CD14-positive monocyte (primary cell): ENCODE measurements around the gene JKAMP. TPM values are rescaled to one million over a fixed set of nuclear protein-coding genes. Genes with fewer than 3 reads are reported as not detected.

Experiments used
- DNase-seq, 3 donors: peaks; one replicate each; pipeline ENCODE4 v3.0.0-alpha.2; 2011 to 2022
- H2AFZ ChIP-seq: 2 replicates; pipeline ENCODE4 v1.6.0; 2012; ENCODE audit warnings: mild to moderate bottlenecking, low read depth, low read length, inconsistent platforms; ENCODE audit not compliant: insufficient read depth, poor library complexity, severe bottlenecking
- H3K27ac ChIP-seq, 2 donors: 1 replicate in 1 of 2; 2 replicates in 1 of 2; pipeline ENCODE4 v1.5.1; 2012 to 2013; ENCODE audit warnings: low read length in 2 of 2, control low read depth in 1 of 2, inconsistent platforms in 1 of 2, low read depth in 1 of 2, mild to moderate bottlenecking in 1 of 2
- H3K27me3 ChIP-seq, 2 donors: one replicate each; pipeline versions ENCODE4 v1.6.0 to v1.6.1; 2011 to 2013; ENCODE audit warnings: low read length in 2 of 2; ENCODE audit not compliant: control insufficient read depth in 2 of 2, insufficient read depth in 2 of 2
- H3K36me3 ChIP-seq, 2 donors: replicated peaks in 1 of 2; 1 replicate in 1 of 2; 2 replicates in 1 of 2; pipeline versions ENCODE4 v1.5.1 to v1.6.1; 2012 to 2013; ENCODE audit warnings: low read length in 2 of 2, control low read depth in 1 of 2, inconsistent platforms in 1 of 2, mild to moderate bottlenecking in 1 of 2; ENCODE audit not compliant: insufficient read depth in 2 of 2, control insufficient read depth in 1 of 2
- H3K4me1 ChIP-seq, 2 donors: 1 replicate in 1 of 2; 2 replicates in 1 of 2; pipeline versions ENCODE4 v1.5.1 to v1.6.1; 2012 to 2013; ENCODE audit warnings: low read length in 2 of 2, control low read depth in 1 of 2, inconsistent platforms in 1 of 2, mild to moderate bottlenecking in 1 of 2, moderate library complexity in 1 of 2; ENCODE audit not compliant: insufficient read depth in 2 of 2, control insufficient read depth in 1 of 2
- H3K4me2 ChIP-seq: replicated peaks from 2 replicates; pipeline ENCODE3; 2012; ENCODE audit warnings: low read length, moderate library complexity, mild to moderate bottlenecking; ENCODE audit not compliant: poor library complexity, severe bottlenecking; ENCODE audit errors: extremely low read depth
- H3K4me3 ChIP-seq, 3 experiments: fragments of 200-600 bp in 1 of 3; sonication (generic) in 1 of 3; replicated peaks in 1 of 3; 1 replicate in 2 of 3; 2 replicates in 1 of 3; pipeline ENCODE4 v1.5.1; 2011 to 2013; ENCODE audit warnings: low read length in 3 of 3, mild to moderate bottlenecking in 3 of 3, control low read depth in 2 of 3, low read depth in 2 of 3, inconsistent platforms in 1 of 3, moderate library complexity in 1 of 3
- H3K79me2 ChIP-seq: 2 replicates; pipeline ENCODE4 v1.6.0; 2012; ENCODE audit warnings: mild to moderate bottlenecking, control low read depth, inconsistent platforms, low read length, moderate library complexity; ENCODE audit not compliant: insufficient read depth
- H3K9ac ChIP-seq: 2 replicates; pipeline ENCODE4 v1.6.0; 2017; ENCODE audit warnings: low read length, mild to moderate bottlenecking; ENCODE audit not compliant: insufficient read depth, poor library complexity, severe bottlenecking
- H3K9me3 ChIP-seq, 2 donors: replicated peaks in 1 of 2; 1 replicate in 1 of 2; 2 replicates in 1 of 2; pipeline versions ENCODE4 v1.5.1 to v1.6.1; 2012 to 2013; ENCODE audit warnings: low read length in 2 of 2, control low read depth in 1 of 2; ENCODE audit not compliant: control insufficient read depth in 1 of 2, insufficient read depth in 1 of 2
- H4K20me1 ChIP-seq: 2 replicates; pipeline ENCODE4 v1.6.0; 2012; ENCODE audit warnings: mild to moderate bottlenecking, low read length, control low read depth, moderate library complexity; ENCODE audit not compliant: insufficient read depth
- H3K27ac Mint-ChIP-seq, 7 donors: one replicate each; pipeline ENCODE4 v1.8.0; 2020; ENCODE audit warnings: mild to moderate bottlenecking in 7 of 7, mixed read lengths in 7 of 7, moderate library complexity in 6 of 7, inconsistent platforms in 2 of 7
- H3K27me3 Mint-ChIP-seq, 3 donors: one replicate each; pipeline ENCODE4 v1.8.0; 2021 to 2022; ENCODE audit warnings: low read depth in 3 of 3, mild to moderate bottlenecking in 3 of 3, mixed read lengths in 3 of 3, moderate library complexity in 3 of 3, inconsistent platforms in 1 of 3
- H3K36me3 Mint-ChIP-seq, 2 donors: one replicate each; pipeline ENCODE4 v1.8.0; 2020; ENCODE audit warnings: mixed read lengths in 2 of 2, inconsistent platforms in 1 of 2, mild to moderate bottlenecking in 1 of 2
- H3K4me1 Mint-ChIP-seq: one replicate; pipeline ENCODE4 v1.8.0; 2020; ENCODE audit warnings: mild to moderate bottlenecking, mixed read lengths
- H3K4me3 Mint-ChIP-seq, 2 donors: one replicate each; pipeline ENCODE4 v1.8.0; 2020; ENCODE audit warnings: mild to moderate bottlenecking in 2 of 2, mixed read lengths in 2 of 2, moderate library complexity in 1 of 2
- H3K9me3 Mint-ChIP-seq, 7 donors: one replicate each; pipeline ENCODE4 v1.8.0; 2020 to 2022; ENCODE audit warnings: mixed read lengths in 7 of 7, mild to moderate bottlenecking in 6 of 7, moderate library complexity in 6 of 7, inconsistent platforms in 2 of 7
- whole genome bisulfite sequencing: methylation state at CpG from one replicate; pipeline ENCODE4 v1.1.5; 2013; ENCODE audit warnings: missing lambda C conversion rate; ENCODE audit not compliant: insufficient coverage; 5-methylcytosine and 5-hydroxymethylcytosine counted together
- intact Hi-C, 2 donors: fragments of 100-400 bp; cut with micrococcal nuclease; formaldehyde crosslinking; loops; one replicate each; pipeline versions ENCODE4 v1.15.0 to v1.15.1; 2023
- polyA plus RNA-seq, 3 donors: library from polyadenylated mRNA; depleted of rRNA in 1 of 3; unstranded in 2 of 3; stranded (reverse) in 1 of 3; fragments of 300-500 nt in 2 of 3; fragments of >200 nt in 1 of 3; fragmentation: Illumina TruSeq in 2 of 3; gene quantifications; 1 replicate in 2 of 3; 2 replicates in 1 of 3; pipeline ENCODE4 v1.2.3, GENCODE V29; 2012 to 2021
- TF ChIP-seq, protein P1 (sequence below): fragments of 200-600 bp; IDR thresholded peaks from one replicate; pipeline ENCODE4 v1.8.0; 2022; ENCODE audit warnings: antibody characterized with exemption, mild to moderate bottlenecking

Gene JKAMP
- polyA plus RNA-seq, 3 donors, result 49.7 to 134 (median 99.4) TPM

GRCh38 chr14:59492384-59492783, 8.1 kb downstream of the JKAMP start:
- intact Hi-C loops, result no loop called here
- Histone ChIP-seq H3K9me3 (no peaks in the 10 kb centered on the region), H3K4me2 (no peak overlapping the region), H3K27me3 (no peaks in the 10 kb centered on the region), H3K27ac (no peak overlapping the region), H3K36me3 (peaks cover 72 to 97% of the 10 kb centered on the region in 2 donors), H3K4me1 (peaks cover 0 to 9% of the 10 kb centered on the region in 2 donors), H2AFZ (no peak overlapping the region), H4K20me1 (peaks cover 79% of the 10 kb centered on the region), H3K4me3 (no peak overlapping the region), H3K9ac (no peak overlapping the region), H3K79me2 (peaks cover 27% of the 10 kb centered on the region)
- peaks cover 0 to 2% (median 0%) of the 10 kb centered on the region in 3 donors for H3K27me3 Mint-ChIP-seq
- H3K27ac Mint-ChIP-seq, result no peak overlapping the region
- TF ChIP-seq, protein P1, sequence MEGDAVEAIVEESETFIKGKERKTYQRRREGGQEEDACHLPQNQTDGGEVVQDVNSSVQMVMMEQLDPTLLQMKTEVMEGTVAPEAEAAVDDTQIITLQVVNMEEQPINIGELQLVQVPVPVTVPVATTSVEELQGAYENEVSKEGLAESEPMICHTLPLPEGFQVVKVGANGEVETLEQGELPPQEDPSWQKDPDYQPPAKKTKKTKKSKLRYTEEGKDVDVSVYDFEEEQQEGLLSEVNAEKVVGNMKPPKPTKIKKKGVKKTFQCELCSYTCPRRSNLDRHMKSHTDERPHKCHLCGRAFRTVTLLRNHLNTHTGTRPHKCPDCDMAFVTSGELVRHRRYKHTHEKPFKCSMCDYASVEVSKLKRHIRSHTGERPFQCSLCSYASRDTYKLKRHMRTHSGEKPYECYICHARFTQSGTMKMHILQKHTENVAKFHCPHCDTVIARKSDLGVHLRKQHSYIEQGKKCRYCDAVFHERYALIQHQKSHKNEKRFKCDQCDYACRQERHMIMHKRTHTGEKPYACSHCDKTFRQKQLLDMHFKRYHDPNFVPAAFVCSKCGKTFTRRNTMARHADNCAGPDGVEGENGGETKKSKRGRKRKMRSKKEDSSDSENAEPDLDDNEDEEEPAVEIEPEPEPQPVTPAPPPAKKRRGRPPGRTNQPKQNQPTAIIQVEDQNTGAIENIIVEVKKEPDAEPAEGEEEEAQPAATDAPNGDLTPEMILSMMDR, result no peak
- peaks cover 21% of the 10 kb centered on the region for H3K4me1 Mint-ChIP-seq
- no CpG with 5 or more reads among the region's 1 CpG for WGBS
- no peak for DNase-seq
- H3K9me3 Mint-ChIP-seq, result no peaks in the 10 kb centered on the region
- H3K36me3 Mint-ChIP-seq, result peaks cover 79 to 91% of the 10 kb centered on the region in 2 donors
- H3K4me3 Mint-ChIP-seq, result no peak overlapping the region

GRCh38 chr14:59500732-59501131, 16.4 kb downstream of the JKAMP start:
- Histone ChIP-seq H2AFZ (no peak overlapping the region), H3K4me2 (no peak overlapping the region), H3K36me3 (peaks cover 70 to 89% of the 10 kb centered on the region in 2 donors), H3K79me2 (peaks cover 6% of the 10 kb centered on the region), H3K27ac (no peak overlapping the region), H3K27me3 (no peaks in the 10 kb centered on the region), H3K4me3 (no peak overlapping the region), H3K9ac (no peak overlapping the region), H4K20me1 (peaks cover 25% of the 10 kb centered on the region), H3K4me1 (no peaks in the 10 kb centered on the region), H3K9me3 (no peaks in the 10 kb centered on the region)
- H3K4me1 Mint-ChIP-seq, result no peaks in the 10 kb centered on the region
- H3K27ac Mint-ChIP-seq, result no peak overlapping the region
- TF ChIP-seq, protein P1, result no peak
- WGBS, result no CpG with 5 or more reads among the region's 3 CpGs
- no peak for DNase-seq
- intact Hi-C loops, result no loop called here
- no peaks in the 10 kb centered on the region for H3K9me3 Mint-ChIP-seq
- no peaks in the 10 kb centered on the region for H3K27me3 Mint-ChIP-seq
- H3K36me3 Mint-ChIP-seq, result peaks cover 50 to 63% of the 10 kb centered on the region in 2 donors
- no peak overlapping the region for H3K4me3 Mint-ChIP-seq
